Left ventricle myocardium inferior (tissue), 1 donor: ENCODE results near the gene KLHL7. TPM values are rescaled to one million over a fixed set of nuclear protein-coding genes. Genes with fewer than 3 reads are reported as not detected.
A peak's percentile ranks its signal among the peaks of the same experiment; 100 is the strongest.
"Not testable (repeated sequence)": the region's sequence is repeated elsewhere in the genome, so short reads cannot be mapped to it uniquely, and the experiment has no call there.

Experiments
- DNase-seq: peaks from one replicate; pipeline ENCODE4 v3.0.0-alpha.2; 2020
- H3K27ac ChIP-seq: fragments of 200-600 bp; replicated peaks from 2 replicates; pipeline ENCODE4 v1.8.0; 2021
- H3K27me3 ChIP-seq: fragments of 200-600 bp; 2 replicates; pipeline ENCODE4 v1.8.0; 2021; ENCODE audit warnings: low read depth
- H3K36me3 ChIP-seq: fragments of 200-600 bp; 2 replicates; pipeline ENCODE4 v1.8.0; 2021
- H3K4me1 ChIP-seq: fragments of 200-600 bp; 2 replicates; pipeline ENCODE4 v1.8.0; 2021
- H3K4me3 ChIP-seq: fragments of 200-600 bp; 2 replicates; pipeline ENCODE4 v1.8.0; 2021; ENCODE audit warnings: mild to moderate bottlenecking, moderate library complexity
- H3K9me3 ChIP-seq: fragments of 200-600 bp; replicated peaks from 2 replicates; pipeline ENCODE4 v1.8.0; 2021
- intact Hi-C: fragments of 100-400 bp; cut with micrococcal nuclease; formaldehyde crosslinking; loops from one replicate; pipeline ENCODE4 v1.11.0; 2022
- total RNA-seq: library from RNA; stranded (reverse); fragmentation: NEBNext Ultra II Directional; extraction: Animal tissue kit (Norgen Biotek cat#: 25700); gene quantifications from one replicate; pipeline ENCODE4 v1.2.1, GENCODE V29; 2021
- TF ChIP-seq, protein P1 (sequence below): fragments of 200-600 bp; IDR thresholded peaks from 2 replicates; pipeline ENCODE4 v1.8.0; 2021; ENCODE audit warnings: antibody characterized with exemption, mild to moderate bottlenecking, borderline replicate concordance
- donor health status: DM: no; HTN: yes; CAD: no; lungs with severe emphysema.

Gene KLHL7
- total RNA-seq, 1 donor from 2014 or later: 150 TPM

GRCh38 chr7:23191022-23191421, 85.4 kb downstream of the KLHL7 start:
- TF ChIP-seq, protein P1, sequence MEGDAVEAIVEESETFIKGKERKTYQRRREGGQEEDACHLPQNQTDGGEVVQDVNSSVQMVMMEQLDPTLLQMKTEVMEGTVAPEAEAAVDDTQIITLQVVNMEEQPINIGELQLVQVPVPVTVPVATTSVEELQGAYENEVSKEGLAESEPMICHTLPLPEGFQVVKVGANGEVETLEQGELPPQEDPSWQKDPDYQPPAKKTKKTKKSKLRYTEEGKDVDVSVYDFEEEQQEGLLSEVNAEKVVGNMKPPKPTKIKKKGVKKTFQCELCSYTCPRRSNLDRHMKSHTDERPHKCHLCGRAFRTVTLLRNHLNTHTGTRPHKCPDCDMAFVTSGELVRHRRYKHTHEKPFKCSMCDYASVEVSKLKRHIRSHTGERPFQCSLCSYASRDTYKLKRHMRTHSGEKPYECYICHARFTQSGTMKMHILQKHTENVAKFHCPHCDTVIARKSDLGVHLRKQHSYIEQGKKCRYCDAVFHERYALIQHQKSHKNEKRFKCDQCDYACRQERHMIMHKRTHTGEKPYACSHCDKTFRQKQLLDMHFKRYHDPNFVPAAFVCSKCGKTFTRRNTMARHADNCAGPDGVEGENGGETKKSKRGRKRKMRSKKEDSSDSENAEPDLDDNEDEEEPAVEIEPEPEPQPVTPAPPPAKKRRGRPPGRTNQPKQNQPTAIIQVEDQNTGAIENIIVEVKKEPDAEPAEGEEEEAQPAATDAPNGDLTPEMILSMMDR: no peak
- Histone ChIP-seq H3K9me3 (no peaks in the 10 kb centered on the region), H3K27me3 (no peaks in the 10 kb centered on the region), H3K27ac (peak overlapping the region; percentile 27), H3K4me1 (peaks cover 24% of the 10 kb centered on the region), H3K4me3 (no peak overlapping the region), H3K36me3 (peaks cover 76% of the 10 kb centered on the region)
- DNase-seq: no peak
- intact Hi-C loops: no loop called here

- H3K9me3 ChIP-seq, intact Hi-C loops, H3K27ac ChIP-seq, H3K4me3 ChIP-seq, H3K27me3 ChIP-seq, DNase-seq: not testable (repeated sequence)
- H3K4me1 ChIP-seq: peaks cover 16% of the 10 kb centered on the region
- H3K36me3 ChIP-seq: peaks cover 70% of the 10 kb centered on the region
Measured at GRCh38 chr7:23193650-23194227, 88.2 kb downstream of the KLHL7 start.

- peaks cover 12% of the 10 kb centered on the region for H3K4me1 ChIP-seq
- peak overlapping the region; percentile 73 for H3K27ac ChIP-seq
- H3K36me3 ChIP-seq: peaks cover 73% of the 10 kb centered on the region
Measured at GRCh38 chr7:23196306-23196705, 90.7 kb downstream of the KLHL7 start.

GRCh38 chr7:23197745-23198144, 92.2 kb downstream of the KLHL7 start:
- H3K36me3 ChIP-seq: peaks cover 72% of the 10 kb centered on the region
- intact Hi-C loops, H3K9me3 ChIP-seq, H3K27me3 ChIP-seq, DNase-seq, H3K4me3 ChIP-seq: not testable (repeated sequence)
- peaks cover 11% of the 10 kb centered on the region for H3K4me1 ChIP-seq
- peak overlapping the region; percentile 73 for H3K27ac ChIP-seq

More at GRCh38 chr7:23196306-23196705, 90.7 kb downstream of the KLHL7 start:
- no peak for DNase-seq
- intact Hi-C loops: no loop called here
- peak overlapping the region; percentile 22 for H3K4me3 ChIP-seq
- TF ChIP-seq, protein P1: no peak
- H3K9me3 ChIP-seq: no peaks in the 10 kb centered on the region
- H3K27me3 ChIP-seq: no peaks in the 10 kb centered on the region

DNA sequence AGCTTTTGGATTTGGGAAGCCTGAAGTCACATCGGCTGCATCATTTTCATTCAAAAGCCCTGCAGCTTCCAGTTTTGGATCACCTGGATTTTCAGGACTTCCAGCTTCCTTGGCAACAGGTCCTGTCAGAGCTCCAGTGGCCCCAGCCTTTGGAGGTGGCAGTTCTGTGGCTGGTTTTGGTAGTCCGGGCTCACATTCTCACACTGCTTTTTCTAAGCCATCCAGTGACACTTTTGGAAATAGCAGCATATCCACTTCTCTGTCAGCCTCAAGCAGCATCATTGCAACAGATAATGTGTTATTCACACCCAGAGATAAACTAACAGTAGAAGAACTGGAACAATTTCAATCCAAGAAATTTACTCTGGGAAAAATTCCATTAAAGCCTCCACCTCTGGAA, 94.7 kb downstream of the KLHL7 start:
- peaks cover 56% of the 10 kb centered on the region for H3K36me3 ChIP-seq

DNA sequence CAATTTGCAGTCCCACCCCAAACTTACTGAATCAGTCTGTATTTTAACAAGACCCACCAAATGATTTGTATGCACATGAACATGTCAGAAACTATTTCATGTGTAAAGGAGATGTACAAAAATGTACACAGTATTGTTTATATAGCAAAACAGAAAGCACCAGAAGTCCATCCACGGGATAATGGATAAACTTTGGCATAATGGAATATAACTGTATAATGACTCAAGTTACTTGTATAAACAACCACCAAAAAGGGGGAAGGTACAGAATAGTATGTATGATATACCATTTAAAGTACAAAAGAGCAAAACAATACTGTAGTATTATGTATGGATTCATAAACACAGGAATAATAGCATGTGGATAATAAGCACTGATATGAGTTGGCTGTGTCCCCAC, 98.7 kb downstream of the KLHL7 start:
- H3K4me1 ChIP-seq: peaks cover 14% of the 10 kb centered on the region
- intact Hi-C loops: no loop called here
- H3K36me3 ChIP-seq: peaks cover 31% of the 10 kb centered on the region
- no peak for DNase-seq
- no peaks in the 10 kb centered on the region for H3K27me3 ChIP-seq
- no peak overlapping the region for H3K4me3 ChIP-seq
- no peaks in the 10 kb centered on the region for H3K9me3 ChIP-seq
- H3K27ac ChIP-seq: no peak overlapping the region
- TF ChIP-seq, protein P1: no peak

More for the DNA sequence above, 94.7 kb downstream of the KLHL7 start:
- DNase-seq: no peak
- H3K4me1 ChIP-seq: peaks cover 14% of the 10 kb centered on the region
- no peak overlapping the region for H3K4me3 ChIP-seq
- no peaks in the 10 kb centered on the region for H3K27me3 ChIP-seq
- intact Hi-C loops: no loop called here
- H3K9me3 ChIP-seq: no peaks in the 10 kb centered on the region
- TF ChIP-seq, protein P1: no peak
- H3K27ac ChIP-seq: peak overlapping the region; percentile 61
